Endothelial cell of umbilical vein (primary cell): ENCODE results near the gene PTGR3. TPM values are rescaled to one million over a fixed set of nuclear protein-coding genes. Genes with fewer than 3 reads are reported as not detected.

Source experiments
- BruUV-seq: library from RNA; stranded (reverse); fragments of 400-500 nt; replicated peaks from 2 replicates; lab custom pipeline; 2021; lab: Mats Ljungman, UMichigan
- CTCF ChIA-PET: fragments of 300-600, 350-600 bp; sonication (Branson Sonifier 250); formaldehyde crosslinking; loops from one replicate; lab custom pipeline; 2021; ENCODE audit warnings: antibody characterized with exemption, inconsistent platforms; lab: Charles Lee
- POLR2A ChIA-PET: fragments of 300-600, 350-600 bp; sonication (Branson Sonifier 250); formaldehyde crosslinking; loops from one replicate; lab custom pipeline; 2021; ENCODE audit warnings: antibody characterized with exemption, inconsistent platforms; lab: Charles Lee
- DNase-seq: peaks from one replicate; pipeline ENCODE4 v3.0.0-alpha.2; 2011; ENCODE audit warnings: low read depth, low spot score
- FAIRE-seq: peaks from 2 replicates; lab custom pipeline; 2011; peaks lifted over from hg19 to GRCh38; lab: Jason Lieb, UNC
- H2AFZ ChIP-seq: 2 replicates; pipeline ENCODE4 v1.6.0; 2012; ENCODE audit warnings: low read depth, low read length, control low read depth, inconsistent platforms
- H3K27ac ChIP-seq: 2 replicates; pipeline ENCODE4 v1.5.1; 2011; ENCODE audit warnings: low read depth, mild to moderate bottlenecking, control low read depth, low read length, moderate library complexity; ENCODE audit not compliant: insufficient read depth
- H3K27me3 ChIP-seq, 2 experiments: 2 replicates each; pipeline versions ENCODE4 v1.6.0 to v1.6.1; 2011; ENCODE audit warnings: low read length in 2 of 2, mixed read lengths in 1 of 2; ENCODE audit not compliant: control insufficient read depth in 2 of 2, insufficient read depth in 2 of 2
- H3K36me3 ChIP-seq, 2 experiments: 2 replicates in 1 of 2; 3 replicates in 1 of 2; pipeline ENCODE4 v1.5.1; 2011; ENCODE audit warnings: low read length in 2 of 2, mild to moderate bottlenecking in 1 of 2, moderate library complexity in 1 of 2; ENCODE audit not compliant: control insufficient read depth in 2 of 2, insufficient read depth in 2 of 2; ENCODE audit errors: extremely low read depth in 1 of 2
- H3K4me1 ChIP-seq: 3 replicates; pipeline ENCODE4 v1.5.1; 2011; ENCODE audit warnings: mild to moderate bottlenecking, low read length; ENCODE audit not compliant: control insufficient read depth, insufficient read depth; ENCODE audit errors: extremely low read depth
- H3K4me2 ChIP-seq: 2 replicates; pipeline ENCODE4 v1.6.1; 2011; ENCODE audit warnings: low read length, control low read depth, mixed read lengths; ENCODE audit not compliant: insufficient read depth
- H3K4me3 ChIP-seq, 3 experiments: fragments of 200-600 bp in 1 of 3; sonication (generic), shearing (Covaris generic) in 1 of 3; replicated peaks in 1 of 3; 2 replicates each; pipeline ENCODE4 v1.5.1; 2011 to 2016; ENCODE audit warnings: control low read depth in 3 of 3, low read length in 3 of 3, mild to moderate bottlenecking in 2 of 3, inconsistent platforms in 1 of 3, low read depth in 1 of 3, moderate library complexity in 1 of 3; ENCODE audit not compliant: insufficient read depth in 1 of 3
- H3K79me2 ChIP-seq: 2 replicates; pipeline ENCODE4 v1.6.0; 2012; ENCODE audit warnings: low read length, inconsistent platforms; ENCODE audit not compliant: control insufficient read depth, insufficient read depth
- H3K9ac ChIP-seq: replicated peaks from 2 replicates; pipeline ENCODE3; 2011; ENCODE audit warnings: low read length, control low read depth; ENCODE audit not compliant: insufficient read depth; ENCODE audit errors: extremely low read depth
- H3K9me1 ChIP-seq: replicated peaks from 3 replicates; pipeline ENCODE4 v1.6.0; 2011; ENCODE audit warnings: mild to moderate bottlenecking, low read length; ENCODE audit not compliant: control insufficient read depth, insufficient read depth; ENCODE audit errors: extremely low read depth
- H3K9me3 ChIP-seq: replicated peaks from 2 replicates; pipeline ENCODE4 v1.5.1; 2012; ENCODE audit warnings: low read length, inconsistent platforms; ENCODE audit not compliant: control insufficient read depth, insufficient read depth
- H4K20me1 ChIP-seq: replicated peaks from 2 replicates; pipeline ENCODE3; 2011; ENCODE audit warnings: mild to moderate bottlenecking, low read length; ENCODE audit not compliant: control insufficient read depth, insufficient read depth; ENCODE audit errors: extremely low read depth
- CTCF ChIP-seq, 2 donors: IDR thresholded peaks; 1 replicate in 1 of 2; 2 replicates in 1 of 2; pipeline ENCODE4 v1.5.1; 2011; ENCODE audit warnings: low read length in 2 of 2, mild to moderate bottlenecking in 2 of 2, moderate library complexity in 2 of 2, control low read depth in 1 of 2, inconsistent platforms in 1 of 2, low read depth in 1 of 2; ENCODE audit not compliant: insufficient read depth in 1 of 2; ENCODE audit errors: extremely low read depth in 1 of 2
- EZH2 ChIP-seq: IDR thresholded peaks from 2 replicates; pipeline ENCODE4 v1.6.1; 2012; ENCODE audit warnings: borderline replicate concordance, low read depth, mild to moderate bottlenecking, moderate library complexity, low read length, inconsistent platforms; ENCODE audit not compliant: severe bottlenecking
- FOS ChIP-seq: IDR thresholded peaks from 2 replicates; pipeline ENCODE4 v1.6.1; 2011; ENCODE audit warnings: mild to moderate bottlenecking, low read length, moderate library complexity, borderline replicate concordance; ENCODE audit not compliant: insufficient read depth
- GATA2 ChIP-seq: IDR thresholded peaks from 2 replicates; pipeline ENCODE4 v1.7.0; 2011; ENCODE audit warnings: low read depth, mild to moderate bottlenecking, moderate library complexity, mixed read lengths, low read length; ENCODE audit not compliant: insufficient read length, insufficient read depth
- JUN ChIP-seq: IDR thresholded peaks from 2 replicates; pipeline ENCODE4 v1.6.1; 2011; ENCODE audit warnings: borderline replicate concordance, low read depth; ENCODE audit not compliant: insufficient read length, insufficient read depth
- MAX ChIP-seq: IDR thresholded peaks from 2 replicates; pipeline ENCODE4 v1.6.1; 2011; ENCODE audit not compliant: insufficient read depth, insufficient read length
- MYC ChIP-seq: IDR thresholded peaks from one replicate; pipeline ENCODE4 v1.6.1; 2011; ENCODE audit warnings: mild to moderate bottlenecking, low read depth, low read length
- POLR2A ChIP-seq: IDR thresholded peaks from 2 replicates; pipeline ENCODE4 v1.6.1; 2012; ENCODE audit warnings: low read depth, mild to moderate bottlenecking, control low read depth, low read length
- POLR2AphosphoS5 ChIP-seq: IDR thresholded peaks from 2 replicates; pipeline ENCODE4 v1.6.1; 2012; ENCODE audit warnings: low read depth, mild to moderate bottlenecking, control low read depth, low read length, moderate library complexity; ENCODE audit not compliant: insufficient read depth
- dilution Hi-C: fragments of 300-500 bp; cut with MboI; formaldehyde crosslinking; loops from one replicate; pipeline ENCODE4 v1.15.0; 2019; ENCODE audit warnings: low sequenced_read_pairs; ENCODE audit not compliant: extremely low pct_ligation_motif_present
- intact Hi-C: fragments of 100-400 bp; cut with micrococcal nuclease; formaldehyde crosslinking; loops from one replicate; pipeline ENCODE4 v1.10.0; 2022
- polyA plus RNA-seq, 4 experiments: library from polyadenylated mRNA; depleted of rRNA in 3 of 4; stranded (reverse) in 3 of 4; unstranded in 1 of 4; fragments of >200 nt; gene quantifications; 2 replicates each; pipeline versions ENCODE4 v1.2.1 to v1.2.3, GENCODE V29; 2011 to 2012; ENCODE audit warnings: missing spikeins in 1 of 4
- total RNA-seq: library from RNA; stranded (reverse); gene quantifications from 2 replicates; pipeline ENCODE4 v1.2.3, GENCODE V29; 2021

PTGR3 gene
- total and polyA plus RNA-seq, 2 donors (not counting 3 experiments of a cell fraction or from before 2014, with no cell fraction given), result 13.9 to 21.9 TPM

- no peak overlapping the region for H2AFZ ChIP-seq
- H3K9me1 ChIP-seq, result no peaks in the 10 kb centered on the region
- POLR2A ChIA-PET, result interaction anchor here (0.5 kb wide), 1 partner anchor 251 kb away, joined by 3 read pairs; no protein-coding TSS in a partner anchor
- dilution Hi-C loops, result no loop called here
- intact Hi-C loops, result no loop called here
- TF ChIP-seq POLR2A, result no peak
- no peak for TF ChIP-seq GATA2
- no peak for TF ChIP-seq CTCF (IDR thresholded peaks at IDR 0.05; ENCODE audit: extremely low read depth in 1 of 2, insufficient read depth in 1 of 2, low read depth in 1 of 2, low read length in 2 of 2)
- no peak for TF ChIP-seq EZH2
- no peak for TF ChIP-seq MYC
- no peak for TF ChIP-seq POLR2AphosphoS5
- TF ChIP-seq JUN, result no peak
- no peak for TF ChIP-seq FOS
- TF ChIP-seq MAX, result no peak
- H3K4me2 ChIP-seq, result no peak overlapping the region
- no peaks in the 10 kb centered on the region for H3K27me3 ChIP-seq
- peaks cover 0 to 3% of the 10 kb centered on the region in 2 experiments for H3K36me3 ChIP-seq
- H3K79me2 ChIP-seq, result peaks cover 22% of the 10 kb centered on the region
- no peak overlapping the region for H3K27ac ChIP-seq
- CTCF ChIA-PET, result interaction anchor here (0.7 kb wide), 1 partner anchor 39 kb away, joined by 3 read pairs; no protein-coding TSS in a partner anchor
- no peak overlapping the region for H3K9ac ChIP-seq
- no TSS peak for BruUV-seq
- H3K4me3 ChIP-seq, result no peak overlapping the region
- no peaks in the 10 kb centered on the region for H3K9me3 ChIP-seq
- DNase-seq (no peak), FAIRE-seq (no peak)
- peaks cover 57% of the 10 kb centered on the region for H3K4me1 ChIP-seq
- H4K20me1 ChIP-seq, result no peaks in the 10 kb centered on the region
These were observed 17.5 kb upstream of the PTGR3 start for GRCh38 chr18:75226286-75226955.
